Epidermal melanocyte (primary cell): Measurements from ENCODE around the gene TTC28.

Source experiments
- DNase-seq: peaks from one replicate; pipeline ENCODE4 v3.0.0; 2011; ENCODE audit warnings: low spot score; ENCODE audit not compliant: insufficient read length

Gene TTC28

GRCh38 chr22:28027453-28028448 lies 651.9 kb downstream of the TTC28 start:
- DNase-seq: no peak

GRCh38 chr22:28025866-28026575 lies 653.6 kb downstream of the TTC28 start:
- no peak for DNase-seq

GRCh38 chr22:28025333-28025732 lies 654.3 kb downstream of the TTC28 start:
- DNase-seq: no peak

GRCh38 chr22:28024422-28024888 lies 655.2 kb downstream of the TTC28 start:
- DNase-seq: no peak

GRCh38 chr22:28023774-28024173 lies 655.9 kb downstream of the TTC28 start:
- no peak for DNase-seq

GRCh38 chr22:28023036-28023435 lies 656.6 kb downstream of the TTC28 start:
- DNase-seq: no peak

GRCh38 chr22:28021998-28022660 lies 657.5 kb downstream of the TTC28 start:
- no peak for DNase-seq

GRCh38 chr22:28021116-28021997 lies 658.3 kb downstream of the TTC28 start:
- DNase-seq: no peak

GRCh38 chr22:28019881-28020861 lies 659.5 kb downstream of the TTC28 start:
- peak; percentile 84 for DNase-seq

GRCh38 chr22:28019360-28019759 lies 660.3 kb downstream of the TTC28 start:
- DNase-seq: no peak

- DNase-seq: no peak
These were observed 661.1 kb downstream of the TTC28 start for GRCh38 chr22:28018461-28018927.

- DNase-seq: no peak
These were observed 661.8 kb downstream of the TTC28 start for GRCh38 chr22:28017859-28018258.

- no peak for DNase-seq
These were observed 662.2 kb downstream of the TTC28 start for GRCh38 chr22:28017558-28017820.

- DNase-seq: no peak
These were observed 662.7 kb downstream of the TTC28 start for GRCh38 chr22:28016781-28017557.

GRCh38 chr22:28015676-28016601 lies 663.7 kb downstream of the TTC28 start:
- DNase-seq: no peak

- DNase-seq: no peak
These were observed 664.6 kb downstream of the TTC28 start for GRCh38 chr22:28015046-28015425.

GRCh38 chr22:28014211-28015045 lies 665.2 kb downstream of the TTC28 start:
- DNase-seq: no peak
